ENCODE data around the gene CEP350. TPM values are rescaled to one million over a fixed set of nuclear protein-coding genes. Genes with fewer than 3 reads are reported as not detected.

The CEP350 gene
- polyA plus RNA-seq, 1 of the 3 experiments (the other 2 are of a cell fraction), result 2.9 TPM

- TF ChIP-seq RCOR1 (IDR thresholded peaks at IDR 0.05; ENCODE audit: low read length), result no peak
- no peak for TF ChIP-seq POLR2AphosphoS5 (IDR thresholded peaks at IDR 0.05; ENCODE audit: low read depth, low read length)
- TF ChIP-seq GATA2 (CRISPR knock-in tag; IDR thresholded peaks at IDR 0.05), result no peak
- TF ChIP-seq CTCF (IDR thresholded peaks at IDR 0.05), result no peak
- no peak for TF ChIP-seq CHD2 (IDR thresholded peaks at IDR 0.05; ENCODE audit: low read length, partially characterized antibody)
- TF ChIP-seq GABPA (IDR thresholded peaks at IDR 0.05; ENCODE audit: low read depth), result no peak
- TF ChIP-seq TAF1 (IDR thresholded peaks at IDR 0.05; ENCODE audit: borderline replicate concordance, low read depth, low read length), result no peak
- no peak for TF ChIP-seq EZH2phosphoT487 (IDR thresholded peaks at IDR 0.05; ENCODE audit: borderline replicate concordance, low read depth)
- no peak for TF ChIP-seq USF1 (IDR thresholded peaks at IDR 0.05; ENCODE audit: borderline replicate concordance, low read depth)
- no peak for TF ChIP-seq FOSL2 (IDR thresholded peaks at IDR 0.05; ENCODE audit: borderline replicate concordance, low read depth)
- TF ChIP-seq TCF12 (IDR thresholded peaks at IDR 0.05), result no peak
- no peak for TF ChIP-seq IRF3 (IDR thresholded peaks at IDR 0.05; ENCODE audit: low read depth, low read length)
- TF ChIP-seq REST (IDR thresholded peaks at IDR 0.05; ENCODE audit: low read depth, low read length), result no peak
- TF ChIP-seq JUND (IDR thresholded peaks at IDR 0.05), result no peak
- TF ChIP-seq NFIC (IDR thresholded peaks at IDR 0.05; ENCODE audit: borderline replicate concordance), result no peak
- TF ChIP-seq ZBTB33 (IDR thresholded peaks at IDR 0.05; ENCODE audit: borderline replicate concordance, low read depth), result no peak
- CTCF ChIA-PET, result no interaction called here
- no peak overlapping the region for H3K4me2 ChIP-seq
- no peaks in the 10 kb centered on the region for H3K9me3 ChIP-seq
- H3K4me3 ChIP-seq (ENCODE audit: low read depth in 2 of 2, low read length in 1 of 2), result no peak overlapping the region
- H4K20me1 ChIP-seq (ENCODE audit: insufficient read depth), result no peaks in the 10 kb centered on the region
- WGBS (ENCODE audit: low lambda C conversion rate), result 44% methylated on average over 3 of the region's 3 CpGs
- no peaks in the 10 kb centered on the region for H3K79me2 ChIP-seq (ENCODE audit: insufficient read depth)
- H3K4me1 ChIP-seq (ENCODE audit: control insufficient read depth in 1 of 2, insufficient read depth in 2 of 2, low read depth in 1 of 2, low read length in 1 of 2), result no peaks in the 10 kb centered on the region
- H3K9ac ChIP-seq, result no peak overlapping the region
- peaks cover 2% of the 10 kb centered on the region for H3F3A ChIP-seq (replicated peaks; ENCODE audit: insufficient read depth)
- no peaks in the 10 kb centered on the region for H3K9me2 ChIP-seq
- H3K27ac ChIP-seq (ENCODE audit: low read depth in 2 of 2, low read length in 1 of 2), result no peak overlapping the region
- POLR2A ChIA-PET, result no interaction called here
- H2AFZ ChIP-seq (ENCODE audit: low read depth), result no peak overlapping the region
- no peak for DNase-seq
- H3K36me3 ChIP-seq (replicated peaks in 1 of 2; ENCODE audit: control insufficient read depth in 1 of 2, insufficient read depth in 2 of 2, low read length in 1 of 2), result no peaks in the 10 kb centered on the region
- no peaks in the 10 kb centered on the region for H3K27me3 ChIP-seq (ENCODE audit: insufficient read depth)
Measured at GRCh38 chr1:180143359-180143758, 188.7 kb downstream of the CEP350 start.

All from SK-N-SH (cell line).